ENCODE measurements around the gene MCL1. TPM values are rescaled to one million over a fixed set of nuclear protein-coding genes. Genes with fewer than 3 reads are reported as not detected.
A peak's percentile ranks its signal among the peaks of the same experiment; 100 is the strongest.
"Not testable (repeated sequence)": the region's sequence is repeated elsewhere in the genome, so short reads cannot be mapped to it uniquely, and the experiment has no call there.

MCL1 gene
- total RNA-seq, 2 donors from 2014 or later, result 96.7 to 146 TPM

DNA sequence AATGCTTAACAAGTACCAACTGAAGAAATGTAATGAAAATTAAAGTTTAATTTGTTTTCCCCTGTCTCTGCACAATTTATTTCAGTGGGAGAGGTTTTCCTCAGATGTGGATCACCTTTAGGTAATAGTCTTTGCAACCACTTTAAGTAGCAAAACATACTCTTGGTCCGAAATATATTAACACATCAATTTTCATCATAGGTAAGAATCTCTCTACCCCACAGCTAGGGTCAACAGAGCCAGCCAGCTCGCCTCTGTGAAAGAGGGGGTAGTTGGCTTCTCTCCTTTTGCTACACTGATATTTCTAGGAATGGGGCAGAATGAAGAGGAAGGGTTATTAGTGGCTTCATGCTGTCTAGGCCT, 24.8 kb upstream of the MCL1 start:
- TF ChIP-seq, protein P1, sequence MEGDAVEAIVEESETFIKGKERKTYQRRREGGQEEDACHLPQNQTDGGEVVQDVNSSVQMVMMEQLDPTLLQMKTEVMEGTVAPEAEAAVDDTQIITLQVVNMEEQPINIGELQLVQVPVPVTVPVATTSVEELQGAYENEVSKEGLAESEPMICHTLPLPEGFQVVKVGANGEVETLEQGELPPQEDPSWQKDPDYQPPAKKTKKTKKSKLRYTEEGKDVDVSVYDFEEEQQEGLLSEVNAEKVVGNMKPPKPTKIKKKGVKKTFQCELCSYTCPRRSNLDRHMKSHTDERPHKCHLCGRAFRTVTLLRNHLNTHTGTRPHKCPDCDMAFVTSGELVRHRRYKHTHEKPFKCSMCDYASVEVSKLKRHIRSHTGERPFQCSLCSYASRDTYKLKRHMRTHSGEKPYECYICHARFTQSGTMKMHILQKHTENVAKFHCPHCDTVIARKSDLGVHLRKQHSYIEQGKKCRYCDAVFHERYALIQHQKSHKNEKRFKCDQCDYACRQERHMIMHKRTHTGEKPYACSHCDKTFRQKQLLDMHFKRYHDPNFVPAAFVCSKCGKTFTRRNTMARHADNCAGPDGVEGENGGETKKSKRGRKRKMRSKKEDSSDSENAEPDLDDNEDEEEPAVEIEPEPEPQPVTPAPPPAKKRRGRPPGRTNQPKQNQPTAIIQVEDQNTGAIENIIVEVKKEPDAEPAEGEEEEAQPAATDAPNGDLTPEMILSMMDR (IDR thresholded peaks at IDR 0.05), result no peak
- peak overlapping the region; percentile 79 to 84 for H3K27ac ChIP-seq
- no peaks in the 10 kb centered on the region for H3K9me3 ChIP-seq
- no peaks in the 10 kb centered on the region for H3K27me3 ChIP-seq
- no peaks in the 10 kb centered on the region for H3K36me3 ChIP-seq
- no peak for DNase-seq (ENCODE audit: low spot score)
- peaks cover 0 to 16% of the 10 kb centered on the region in 2 donors for H3K4me1 ChIP-seq
- no peak overlapping the region for H3K4me3 ChIP-seq

DNA sequence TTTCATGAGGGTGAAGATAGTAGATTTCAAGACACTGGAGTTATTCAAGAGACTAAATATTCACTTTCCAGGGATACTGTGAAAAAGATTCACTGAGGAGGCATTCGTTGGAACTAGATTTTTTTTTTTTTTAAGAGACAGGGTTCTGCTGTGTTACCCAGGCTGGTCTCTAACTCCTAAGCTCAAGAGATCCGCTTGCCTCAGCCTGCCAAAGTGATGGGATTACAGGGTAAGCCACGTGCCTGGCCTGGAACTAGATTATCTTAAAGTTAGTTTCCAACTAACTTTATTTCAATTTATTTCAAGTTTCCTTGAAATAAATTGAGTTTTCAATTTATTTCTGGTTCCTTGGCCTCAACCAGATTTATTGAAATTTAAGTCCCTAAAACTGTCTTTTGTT, 24.3 kb upstream of the MCL1 start:
- Histone ChIP-seq H3K4me3 (no peak overlapping the region), H3K27ac (peak overlapping the region; percentile 79 to 84), H3K9me3 (no peaks in the 10 kb centered on the region), H3K4me1 (peaks cover 0 to 12% of the 10 kb centered on the region in 2 donors), H3K36me3 (no peaks in the 10 kb centered on the region), H3K27me3 (no peaks in the 10 kb centered on the region)
- TF ChIP-seq, protein P1 (IDR thresholded peaks at IDR 0.05), result no peak
- DNase-seq (ENCODE audit: low spot score), result no peak

- H3K27me3 ChIP-seq; H3K27ac ChIP-seq; H3K9me3 ChIP-seq; DNase-seq (ENCODE audit: low spot score); H3K4me3 ChIP-seq; H3K36me3 ChIP-seq: not testable (repeated sequence)
- peaks cover 0 to 12% of the 10 kb centered on the region in 2 donors for H3K4me1 ChIP-seq
Observed at GRCh38 chr1:150602372-150602771, 23.0 kb upstream of the MCL1 start.

- no peak for DNase-seq (ENCODE audit: low spot score)
- H3K27me3 ChIP-seq, result no peaks in the 10 kb centered on the region
- no peaks in the 10 kb centered on the region for H3K36me3 ChIP-seq
- no peaks in the 10 kb centered on the region for H3K9me3 ChIP-seq
- H3K4me3 ChIP-seq, result no peak overlapping the region
- TF ChIP-seq, protein P1 (IDR thresholded peaks at IDR 0.05), result no peak
- H3K27ac ChIP-seq, result no peak overlapping the region
- peaks cover 0 to 12% of the 10 kb centered on the region in 2 donors for H3K4me1 ChIP-seq
Observed at GRCh38 chr1:150601540-150601939, 22.1 kb upstream of the MCL1 start.

GRCh38 chr1:150598346-150598745, 18.9 kb upstream of the MCL1 start:
- H3K36me3 ChIP-seq, result not testable (repeated sequence)

GRCh38 chr1:150596976-150597375, 17.6 kb upstream of the MCL1 start:
- Histone ChIP-seq H3K4me1 (no peaks in the 10 kb centered on the region), H3K4me3 (no peak overlapping the region), H3K9me3 (no peaks in the 10 kb centered on the region), H3K36me3 (no peaks in the 10 kb centered on the region), H3K27ac (no peak overlapping the region), H3K27me3 (no peaks in the 10 kb centered on the region)
- TF ChIP-seq, protein P1 (IDR thresholded peaks at IDR 0.05), result no peak
- DNase-seq (ENCODE audit: low spot score), result no peak

More at GRCh38 chr1:150598346-150598745, 18.9 kb upstream of the MCL1 start:
- H3K27me3 ChIP-seq; H3K4me1 ChIP-seq; DNase-seq (ENCODE audit: low spot score); H3K9me3 ChIP-seq; H3K27ac ChIP-seq; H3K4me3 ChIP-seq: not testable (repeated sequence)

DNA sequence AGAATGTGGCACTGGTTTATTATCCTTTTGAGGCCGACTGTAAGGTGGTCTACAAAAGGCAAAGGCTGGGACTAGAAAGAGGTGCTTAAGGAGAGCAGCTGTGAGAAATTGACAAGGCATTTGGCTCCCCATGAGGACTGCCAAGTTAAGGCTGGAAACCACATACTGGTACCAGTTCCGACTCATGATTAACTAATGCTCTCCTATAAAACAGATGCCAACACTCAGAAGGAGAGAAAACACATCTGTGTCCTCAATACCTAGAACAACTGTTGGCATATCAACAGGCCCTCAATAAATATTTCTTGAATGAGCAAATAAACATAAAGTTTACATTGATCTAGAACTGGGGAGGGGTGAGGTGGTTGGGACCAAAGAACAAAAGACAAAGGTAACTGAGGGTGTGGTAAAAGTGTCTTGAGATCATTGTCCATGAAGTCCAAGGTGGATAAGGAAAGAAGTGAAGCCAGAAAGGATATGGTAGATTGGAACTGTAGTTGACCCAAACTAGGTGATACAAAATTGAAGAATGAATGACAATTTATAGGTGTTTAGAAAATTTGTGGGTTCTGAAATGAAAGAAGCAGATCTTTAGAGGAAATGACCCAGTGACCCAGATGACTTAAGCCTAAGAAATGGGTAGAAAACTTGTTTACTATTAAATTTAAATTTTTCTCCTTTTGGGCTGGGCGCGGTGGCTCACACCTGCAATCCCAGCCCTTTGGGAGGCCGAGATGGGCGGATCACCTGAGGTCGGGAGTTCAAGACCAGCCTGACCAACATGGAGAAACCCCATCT, 16.9 kb upstream of the MCL1 start:
- TF ChIP-seq, protein P1 (IDR thresholded peaks at IDR 0.05), result no peak

More for the DNA sequence above, 16.9 kb upstream of the MCL1 start:
- Histone ChIP-seq H3K27me3 (no peaks in the 10 kb centered on the region), H3K4me3 (no peak overlapping the region), H3K9me3 (no peaks in the 10 kb centered on the region), H3K36me3 (no peaks in the 10 kb centered on the region), H3K27ac (no peak overlapping the region), H3K4me1 (no peaks in the 10 kb centered on the region)
- DNase-seq (ENCODE audit: low spot score), result no peak
